ENCODE measurements around the gene PSMG4.

DNA sequence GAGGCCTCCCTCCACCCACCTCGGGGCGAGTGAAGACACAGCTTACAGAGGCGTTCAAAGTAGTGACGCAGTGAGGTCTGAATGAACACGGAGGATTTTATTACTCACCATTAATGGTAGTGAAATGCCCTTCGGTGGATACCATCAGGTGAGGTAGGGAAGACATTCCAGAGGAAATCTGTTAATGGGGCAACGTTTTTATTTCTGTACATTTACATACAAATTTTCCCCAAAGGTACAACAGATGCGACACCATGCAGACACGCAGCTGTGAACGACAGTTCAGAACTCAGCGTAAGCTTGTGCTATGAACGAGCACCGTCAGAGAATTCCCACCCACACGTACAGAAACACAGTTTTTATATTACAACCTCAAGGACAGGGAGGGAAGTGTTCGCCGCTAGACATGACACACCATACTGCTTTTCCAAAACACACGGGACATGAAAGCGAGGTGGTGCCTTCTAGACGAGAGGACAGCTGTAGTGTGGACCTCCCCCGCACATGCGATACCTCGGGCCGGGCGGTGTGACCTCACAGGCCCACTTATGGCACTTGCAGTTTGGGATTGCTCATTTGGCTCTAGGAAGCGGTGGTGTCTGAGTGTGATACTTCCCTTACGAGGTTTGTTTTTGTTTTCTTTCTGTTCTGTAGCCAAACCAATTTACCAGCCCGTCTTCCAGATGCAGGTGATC, 10.7 kb downstream of the PSMG4 start:
- TF ChIP-seq, protein P1, sequence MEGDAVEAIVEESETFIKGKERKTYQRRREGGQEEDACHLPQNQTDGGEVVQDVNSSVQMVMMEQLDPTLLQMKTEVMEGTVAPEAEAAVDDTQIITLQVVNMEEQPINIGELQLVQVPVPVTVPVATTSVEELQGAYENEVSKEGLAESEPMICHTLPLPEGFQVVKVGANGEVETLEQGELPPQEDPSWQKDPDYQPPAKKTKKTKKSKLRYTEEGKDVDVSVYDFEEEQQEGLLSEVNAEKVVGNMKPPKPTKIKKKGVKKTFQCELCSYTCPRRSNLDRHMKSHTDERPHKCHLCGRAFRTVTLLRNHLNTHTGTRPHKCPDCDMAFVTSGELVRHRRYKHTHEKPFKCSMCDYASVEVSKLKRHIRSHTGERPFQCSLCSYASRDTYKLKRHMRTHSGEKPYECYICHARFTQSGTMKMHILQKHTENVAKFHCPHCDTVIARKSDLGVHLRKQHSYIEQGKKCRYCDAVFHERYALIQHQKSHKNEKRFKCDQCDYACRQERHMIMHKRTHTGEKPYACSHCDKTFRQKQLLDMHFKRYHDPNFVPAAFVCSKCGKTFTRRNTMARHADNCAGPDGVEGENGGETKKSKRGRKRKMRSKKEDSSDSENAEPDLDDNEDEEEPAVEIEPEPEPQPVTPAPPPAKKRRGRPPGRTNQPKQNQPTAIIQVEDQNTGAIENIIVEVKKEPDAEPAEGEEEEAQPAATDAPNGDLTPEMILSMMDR (IDR thresholded peaks at IDR 0.05), result no peak
- no peak for TF ChIP-seq RCOR1 (IDR thresholded peaks at IDR 0.05; ENCODE audit: low read depth, low read length)
- TF ChIP-seq HDAC2 (IDR thresholded peaks at IDR 0.05), result no peak
- no peak for TF ChIP-seq BHLHE40 (IDR thresholded peaks at IDR 0.05; ENCODE audit: low read depth, low read length)
- TF ChIP-seq JUN (IDR thresholded peaks at IDR 0.05), result no peak
- no peak for TF ChIP-seq CHD2 (IDR thresholded peaks at IDR 0.05; ENCODE audit: low read length, partially characterized antibody)
- TF ChIP-seq SMC3 (IDR thresholded peaks at IDR 0.05), result no peak
- TF ChIP-seq EP300 (IDR thresholded peaks at IDR 0.05), result no peak
- no peak for TF ChIP-seq ESRRA (IDR thresholded peaks at IDR 0.05; ENCODE audit: borderline replicate concordance, low read length)
- TF ChIP-seq MYC (IDR thresholded peaks at IDR 0.05; ENCODE audit: borderline replicate concordance, low read length), result no peak
- TF ChIP-seq ZNF302 (CRISPR knock-in tag; IDR thresholded peaks at IDR 0.05), result no peak
- TF ChIP-seq, protein P2, sequence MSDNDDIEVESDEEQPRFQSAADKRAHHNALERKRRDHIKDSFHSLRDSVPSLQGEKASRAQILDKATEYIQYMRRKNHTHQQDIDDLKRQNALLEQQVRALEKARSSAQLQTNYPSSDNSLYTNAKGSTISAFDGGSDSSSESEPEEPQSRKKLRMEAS (IDR thresholded peaks at IDR 0.05), result no peak
- no peak for TF ChIP-seq CHD4 (IDR thresholded peaks at IDR 0.05; ENCODE audit: borderline replicate concordance)
- no peak for TF ChIP-seq GATA3 (IDR thresholded peaks at IDR 0.05; ENCODE audit: borderline replicate concordance)

All from A549 (cell line).